Uterus (tissue), 2 donors: ENCODE results near the gene GLIS1.

ENCODE experiments used
- CTCF ChIP-seq, 4 experiments: fragments of 200-600 bp in 2 of 4; fragments of 450-650 bp in 2 of 4; sonication (generic) in 2 of 4; IDR thresholded peaks; one replicate each; pipeline ENCODE4 v1.5.1; 2016 to 2019; ENCODE audit warnings: antibody characterized with exemption in 4 of 4, mild to moderate bottlenecking in 2 of 4, moderate library complexity in 1 of 4
- POLR2A ChIP-seq, 2 donors: fragments of 450-650 bp; IDR thresholded peaks; one replicate each; pipeline ENCODE4 v1.6.1; 2016; ENCODE audit warnings: antibody characterized with exemption in 2 of 2, mild to moderate bottlenecking in 1 of 2, moderate library complexity in 1 of 2

- TF ChIP-seq POLR2A (IDR thresholded peaks at IDR 0.05) (no peak), CTCF (IDR thresholded peaks at IDR 0.05) (no peak)
Measured at GRCh38 chr1:53658489-53659230, 80.3 kb downstream of the GLIS1 start.
